K562 (cell line): ENCODE results near the gene HIF1A. TPM values are rescaled to one million over a fixed set of nuclear protein-coding genes. Genes with fewer than 3 reads are reported as not detected.

Source experiments
- ATAC-seq: fragments of 200-7000 bp; cut with Tn5 transposase; 3 replicates; pipeline ENCODE4 v1.9.1; 2020; ENCODE audit warnings: moderate library complexity
- BruUV-seq: library from RNA; stranded (reverse); fragments of 400-500 nt; replicated peaks from 2 replicates; lab custom pipeline; 2021; lab: Mats Ljungman, UMichigan
- CTCF ChIA-PET: fragments of 300-600 bp; formaldehyde crosslinking; extraction: SDS; loops from one replicate; lab custom pipeline; 2021; ENCODE audit warnings: low intra/inter-chr PET ratio; lab: Yijun Ruan, JAX
- POLR2A ChIA-PET: fragments of 300-600, 350-650 bp; sonication (Branson Sonifier 250); formaldehyde crosslinking; extraction: SDS; loops from one replicate; lab custom pipeline; 2021; ENCODE audit warnings: antibody characterized with exemption, inconsistent platforms; lab: Yijun Ruan, JAX
- DNase-seq, 4 experiments: peaks; one replicate each; pipeline versions ENCODE4 v3.0.0 to v3.0.0-alpha.2; 2011 to 2018; ENCODE audit warnings: low spot score in 3 of 4, mixed read lengths in 3 of 4; ENCODE audit errors: extremely low read depth in 1 of 4
- FAIRE-seq: peaks from 2 replicates; lab custom pipeline; 2011; peaks lifted over from hg19 to GRCh38; lab: Jason Lieb, UNC
- H2AFZ ChIP-seq: 2 replicates; pipeline ENCODE4 v1.6.0; 2011; ENCODE audit warnings: low read depth, low read length, control low read depth, inconsistent platforms
- H3K27ac ChIP-seq: fragments of 200-600 bp; 3 replicates; pipeline ENCODE4 v1.8.0; 2011; ENCODE audit warnings: low read depth, mild to moderate bottlenecking, control low read depth, inconsistent platforms, low read length, moderate library complexity, mixed read lengths; ENCODE audit errors: extremely low read depth
- H3K27me3 ChIP-seq, 2 experiments: fragments of 300-600 bp in 1 of 2; 2 replicates in 1 of 2; 3 replicates in 1 of 2; pipeline versions ENCODE4 v1.6.0 to v1.8.0; 2011; ENCODE audit warnings: inconsistent platforms in 2 of 2, low read length in 2 of 2, mild to moderate bottlenecking in 1 of 2, mixed read lengths in 1 of 2, moderate library complexity in 1 of 2; ENCODE audit not compliant: control insufficient read depth in 2 of 2, insufficient read depth in 2 of 2
- H3K36me3 ChIP-seq: fragments of 300-600 bp; 3 replicates; pipeline ENCODE4 v1.8.0; 2011; ENCODE audit warnings: mild to moderate bottlenecking, low read length, inconsistent platforms; ENCODE audit not compliant: control insufficient read depth, insufficient read depth
- H3K4me1 ChIP-seq, 2 experiments: fragments of 200-600 bp in 1 of 2; replicated peaks in 1 of 2; 2 replicates in 1 of 2; 3 replicates in 1 of 2; pipeline versions ENCODE4 v1.5.1 to v1.8.0; 2011; ENCODE audit warnings: inconsistent platforms in 2 of 2, low read length in 2 of 2, mild to moderate bottlenecking in 1 of 2, mixed read lengths in 1 of 2, moderate library complexity in 1 of 2; ENCODE audit not compliant: control insufficient read depth in 2 of 2, insufficient read depth in 2 of 2
- H3K4me2 ChIP-seq: 2 replicates; pipeline ENCODE4 v1.6.1; 2011; ENCODE audit warnings: low read length, control low read depth, inconsistent platforms, mixed read lengths; ENCODE audit not compliant: insufficient read depth
- H3K4me3 ChIP-seq: fragments of 200-600 bp; sonication (generic), shearing (Covaris generic); 2 replicates; pipeline ENCODE4 v1.5.1; 2016; ENCODE audit warnings: control low read depth, inconsistent platforms
- H3K79me2 ChIP-seq: fragments of 200-600 bp; 3 replicates; pipeline ENCODE4 v1.8.0; 2011; ENCODE audit warnings: low read length, inconsistent platforms; ENCODE audit not compliant: control insufficient read depth, insufficient read depth
- H3K9ac ChIP-seq, 2 experiments: 2 replicates each; pipeline versions ENCODE4 v1.6.0 to v1.6.1; 2011; ENCODE audit warnings: low read depth in 2 of 2, low read length in 2 of 2, control low read depth in 1 of 2, inconsistent platforms in 1 of 2, mild to moderate bottlenecking in 1 of 2, mixed read lengths in 1 of 2; ENCODE audit not compliant: insufficient read depth in 1 of 2
- H3K9me1 ChIP-seq: one replicate; pipeline ENCODE4 v1.6.0; 2011; ENCODE audit warnings: inconsistent platforms, mild to moderate bottlenecking, low read length, moderate library complexity; ENCODE audit not compliant: control insufficient read depth, insufficient read depth
- H3K9me3 ChIP-seq: replicated peaks from 2 replicates; pipeline ENCODE4 v1.5.1; 2011; ENCODE audit warnings: low read depth, low read length, inconsistent platforms; ENCODE audit not compliant: control insufficient read depth, insufficient read depth
- H4K20me1 ChIP-seq: replicated peaks from 2 replicates; pipeline ENCODE4 v1.6.1; 2011; ENCODE audit warnings: low read length, inconsistent platforms, mixed read lengths; ENCODE audit not compliant: control insufficient read depth, insufficient read depth
- CBFA2T3 ChIP-seq: fragments of 450-650 bp; IDR thresholded peaks from 2 replicates; pipeline ENCODE4 v1.6.1; 2017
- DPF2 ChIP-seq: fragments of 450-650 bp; IDR thresholded peaks from 2 replicates; pipeline ENCODE4 v1.6.1; 2016
- FOXA3 ChIP-seq, 2 experiments: fragments of 450-650 bp in 1 of 2; sonication (generic) in 1 of 2; formaldehyde crosslinking; IDR thresholded peaks in 1 of 2; conservative IDR thresholded peaks in 1 of 2; 2 replicates each; pipeline versions ENCODE4 v1.4.0 to v1.8.0; 2020 to 2022; ENCODE audit warnings: mild to moderate bottlenecking in 2 of 2, missing genetic modification reagents in 1 of 2
- GATA2 ChIP-seq: sonication (generic); formaldehyde crosslinking; IDR thresholded peaks from 2 replicates; pipeline ENCODE4 v1.4.0; 2020; ENCODE audit warnings: mild to moderate bottlenecking, missing genetic modification reagents
- HCFC1 ChIP-seq: IDR thresholded peaks from 2 replicates; pipeline ENCODE4 v1.6.1; 2012; ENCODE audit warnings: low read depth, low read length, improper control_type of control experiment
- TAL1 ChIP-seq: fragments of 450-650 bp; IDR thresholded peaks from 2 replicates; pipeline ENCODE4 v1.6.1; 2016; ENCODE audit warnings: mild to moderate bottlenecking
- ZNF134 ChIP-seq: fragments of 250-450 bp; sonication (Bioruptor Pico); conservative IDR thresholded peaks from 2 replicates; pipeline ENCODE4 v1.4.0; 2020
- ZNF354B ChIP-seq: fragments of 250-450 bp; sonication (Bioruptor Pico); IDR thresholded peaks from 2 replicates; pipeline ENCODE4 v1.4.0; 2020
- ZNF507 ChIP-seq: conservative IDR thresholded peaks from 2 replicates; pipeline ENCODE4 v1.6.1; 2017; ENCODE audit warnings: missing genetic modification characterization, missing compliant biosample characterization
- WGBS: fragments of 100-300 bp; shearing (Covaris generic); methylation state at CpG from one replicate; pipeline ENCODE4 v1.1.6; 2016; ENCODE audit warnings: low coverage, mixed read lengths; ENCODE audit not compliant: insufficient coverage; ENCODE audit errors: missing lambda C conversion rate; 5-methylcytosine and 5-hydroxymethylcytosine counted together
- in situ Hi-C: fragments of 300-500 bp; cut with MboI; formaldehyde crosslinking; loops from 4 replicates; pipeline ENCODE4 v1.15.0; 2018; ENCODE audit warnings: inconsistent platforms, mixed read lengths
- intact Hi-C: fragments of 100-400 bp; cut with micrococcal nuclease; formaldehyde crosslinking; loops from 2 replicates; pipeline ENCODE4 v1.14.2; 2022
- polyA plus RNA-seq, 8 experiments: library from polyadenylated mRNA; depleted of rRNA in 4 of 8; stranded (reverse) in 5 of 8; unstranded in 3 of 8; fragments of >200 nt; fragmentation: Nextera tagmentation in 2 of 8; fragmentation: Illumina TruSeq in 1 of 8; extraction: Ambion mirVana in 2 of 8; extraction: Trizol in 1 of 8; gene quantifications; 2 replicates each; pipeline versions ENCODE4 v1.2.1 to v1.2.3, GENCODE V29; 2011 to 2014; ENCODE audit warnings: inconsistent platforms in 1 of 8, missing spikeins in 1 of 8
- total RNA-seq, 7 experiments: library from RNA; depleted of rRNA in 6 of 7; stranded (reverse); fragments of >200 nt in 6 of 7; fragmentation: Illumina TruSeq in 2 of 7; extraction: Trizol in 2 of 7; gene quantifications; 2 replicates each; pipeline versions ENCODE4 v1.2.1 to v1.2.3, GENCODE V29; 2011 to 2021; ENCODE audit warnings: low replicate concordance in 1 of 7
- TF ChIP-seq, protein P1 (sequence below): sonication (generic); IDR thresholded peaks from 2 replicates; pipeline ENCODE4 v1.6.1; 2016

The HIF1A gene
- total and polyA plus RNA-seq, 9 of the 15 experiments (the other 6 are each of a cell fraction or from before 2014, with no cell fraction given) = 5.9 to 35.3 (median 24.2) TPM

DNA sequence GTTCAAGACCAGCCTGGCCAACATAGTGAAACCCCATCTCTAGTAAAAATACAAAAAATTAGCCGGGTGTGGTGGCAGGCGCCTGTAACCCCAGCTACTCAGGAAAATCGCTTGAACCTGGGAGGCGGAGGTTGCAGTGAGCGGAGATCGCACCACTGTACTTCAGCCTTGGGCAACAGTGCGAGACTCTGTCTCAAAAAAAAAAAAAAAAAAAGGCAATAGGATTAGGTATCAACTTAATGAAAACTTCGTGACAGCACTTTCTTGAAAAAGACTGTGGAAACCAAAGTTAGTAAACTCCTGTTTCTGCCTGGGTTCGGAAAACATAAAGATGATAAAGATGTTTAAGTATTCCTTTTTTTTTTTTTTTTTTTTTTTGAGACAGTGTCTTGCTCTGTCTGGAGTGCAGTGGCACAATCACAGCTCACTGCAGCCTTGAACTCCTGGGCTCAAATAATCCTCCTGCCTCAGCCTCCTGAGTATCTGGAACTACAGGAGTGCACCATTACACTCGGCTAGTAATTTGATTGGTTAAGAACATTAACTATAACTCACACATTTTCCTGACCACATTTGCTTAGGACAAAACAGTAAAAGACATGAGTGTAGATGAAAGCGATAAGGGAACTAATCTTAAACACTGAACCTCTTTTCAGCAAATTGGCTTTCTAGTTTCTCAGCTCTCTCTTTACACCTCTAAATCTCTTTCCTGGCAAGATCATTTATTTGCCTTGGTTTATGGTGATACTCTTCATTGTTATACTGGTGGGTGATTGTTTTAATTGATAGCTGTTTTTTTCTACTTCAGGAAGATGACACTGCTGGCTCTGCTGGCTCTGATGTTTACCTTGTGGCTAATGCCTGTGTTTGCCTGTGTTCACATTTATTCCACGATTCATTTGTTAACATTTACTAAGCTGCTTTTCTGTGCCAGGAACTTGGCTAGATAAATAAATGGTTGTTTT, 15.8 kb downstream of the HIF1A start:
- H4K20me1 ChIP-seq = peaks cover 17% of the 10 kb centered on the region
- peak; percentile 27; the same call in 1 of the 2 replicates for TF ChIP-seq ZNF507
- no peak for TF ChIP-seq HCFC1
- no peak for TF ChIP-seq TAL1
- peak in 1 of 2 experiments; percentile 42; a peak in 2 of 4 replicates for TF ChIP-seq FOXA3 (CRISPR knock-in tag; conservative IDR thresholded peaks at IDR 0.05 in 1 of 2, IDR thresholded peaks at IDR 0.05 in 1 of 2)
- TF ChIP-seq DPF2 = 0 out of 2 replicates have a peak, but pooled peaks have one; percentile 11
- 0 out of 2 replicates have a peak, but pooled peaks have one; percentile 41 for TF ChIP-seq CBFA2T3
- peak; percentile 24; the same call in 1 of the 2 replicates for TF ChIP-seq GATA2
- TF ChIP-seq ZNF354B = 0 out of 2 replicates have a peak, but pooled peaks have one; percentile 45
- TF ChIP-seq, protein P1, sequence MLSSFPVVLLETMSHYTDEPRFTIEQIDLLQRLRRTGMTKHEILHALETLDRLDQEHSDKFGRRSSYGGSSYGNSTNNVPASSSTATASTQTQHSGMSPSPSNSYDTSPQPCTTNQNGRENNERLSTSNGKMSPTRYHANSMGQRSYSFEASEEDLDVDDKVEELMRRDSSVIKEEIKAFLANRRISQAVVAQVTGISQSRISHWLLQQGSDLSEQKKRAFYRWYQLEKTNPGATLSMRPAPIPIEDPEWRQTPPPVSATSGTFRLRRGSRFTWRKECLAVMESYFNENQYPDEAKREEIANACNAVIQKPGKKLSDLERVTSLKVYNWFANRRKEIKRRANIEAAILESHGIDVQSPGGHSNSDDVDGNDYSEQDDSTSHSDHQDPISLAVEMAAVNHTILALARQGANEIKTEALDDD = peak; percentile 82
- TF ChIP-seq ZNF134 (CRISPR knock-in tag) = no peak
- TF ChIP-seq, all 486 proteins: peak for 7
- H3K79me2 ChIP-seq = peaks cover 84% of the 10 kb centered on the region
- no TSS peak for BruUV-seq
- ATAC-seq = peak; percentile 36
- H3K9ac ChIP-seq = no peak overlapping the region
- POLR2A ChIA-PET = interaction anchor here (1.0 to 1.4 kb wide), 2 partner anchors 8 to 19 kb away, joined by 3 to 4 read pairs; no protein-coding TSS in a partner anchor
- no peak overlapping the region for H2AFZ ChIP-seq
- H3K27me3 ChIP-seq = no peaks in the 10 kb centered on the region
- in situ Hi-C loops (no loop called here), intact Hi-C loops (no loop called here)
- no peak overlapping the region for H3K27ac ChIP-seq
- 42% methylated on average over 6 of the region's 12 CpGs for WGBS
- no peak overlapping the region for H3K4me3 ChIP-seq
- peak; percentile 71 for FAIRE-seq
- H3K36me3 ChIP-seq = no peaks in the 10 kb centered on the region; the same call in 2 of the 3 replicates
- peak in 1 of 4 experiments; percentile 8 for DNase-seq
- H3K9me3 ChIP-seq = no peaks in the 10 kb centered on the region
- no peak overlapping the region for H3K4me2 ChIP-seq
- no peaks in the 10 kb centered on the region for H3K9me1 ChIP-seq
- no peaks in the 10 kb centered on the region; a peak in 2 of 5 replicates for H3K4me1 ChIP-seq
- CTCF ChIA-PET = no interaction called here
